ENCODE measurements around the gene PBX1. TPM values are rescaled to one million over a fixed set of nuclear protein-coding genes. Genes with fewer than 3 reads are reported as not detected.
"Not testable (repeated sequence)": the region's sequence is repeated elsewhere in the genome, so short reads cannot be mapped to it uniquely, and the experiment has no call there.

The PBX1 gene
- total and polyA plus RNA-seq, 2 experiments from 2014 or later = 9.7 to 38.8 TPM

DNA sequence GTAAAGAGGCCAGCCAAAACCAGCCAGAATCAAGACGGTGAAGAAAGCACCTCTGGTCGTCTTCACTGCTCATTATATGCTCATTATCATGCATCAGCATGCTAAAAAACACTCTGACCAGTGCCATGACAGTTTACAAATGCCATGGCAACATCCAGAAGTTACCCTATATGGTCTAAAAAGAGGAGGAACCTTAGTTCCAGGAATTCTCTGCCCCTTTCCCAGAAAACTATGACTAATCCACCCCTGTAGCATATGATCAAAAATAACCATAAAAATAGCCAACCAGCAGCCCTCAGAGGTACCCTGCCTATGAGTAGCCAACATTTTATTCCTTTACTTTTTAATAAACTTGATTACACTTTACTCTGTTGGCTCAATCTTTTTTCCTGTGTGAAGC, 34.2 kb upstream of the PBX1 start:
- DNase-seq = peak; percentile 28
- Histone ChIP-seq H3K27me3 (replicated peaks; ENCODE audit: insufficient read depth) (0 out of 2 replicates have a peak, but pooled peaks cover 3% of the 10 kb centered on the region), H3K4me3 (no peak overlapping the region), H4K20me1 (ENCODE audit: insufficient read depth) (no peaks in the 10 kb centered on the region), H3K36me3 (ENCODE audit: low read depth) (no peaks in the 10 kb centered on the region), H3F3A (ENCODE audit: insufficient read depth) (no peaks in the 10 kb centered on the region), H3K4me2 (ENCODE audit: unreplicated experiment) (no peak overlapping the region), H3K9me2 (ENCODE audit: insufficient read depth) (no peaks in the 10 kb centered on the region), H2AFZ (0 out of 2 replicates have a peak overlapping the region, but pooled peaks have one; percentile 38), H3K4me1 (ENCODE audit: insufficient read depth) (no peaks in the 10 kb centered on the region), H3K27ac (no peak overlapping the region), H3K79me2 (ENCODE audit: insufficient read depth) (no peaks in the 10 kb centered on the region), H3K9me3 (ENCODE audit: low read depth) (no peaks in the 10 kb centered on the region), H3K9ac (no peak overlapping the region)
- WGBS, 2 experiments (ENCODE audit: low coverage in 1 of 2, low lambda C conversion rate in 2 of 2, missing lambda C conversion rate in 2 of 2) = 70 to 72% methylated on average over 2 of the region's 2 CpGs
- TF ChIP-seq EZH2 (IDR thresholded peaks at IDR 0.05; ENCODE audit: insufficient read depth, poor library complexity, severe bottlenecking) = no peak
- TF ChIP-seq EZH2phosphoT487 (IDR thresholded peaks at IDR 0.05; ENCODE audit: insufficient read depth, low read depth) = no peak
- in situ Hi-C loops (cut with MboI) = no loop called here

DNA sequence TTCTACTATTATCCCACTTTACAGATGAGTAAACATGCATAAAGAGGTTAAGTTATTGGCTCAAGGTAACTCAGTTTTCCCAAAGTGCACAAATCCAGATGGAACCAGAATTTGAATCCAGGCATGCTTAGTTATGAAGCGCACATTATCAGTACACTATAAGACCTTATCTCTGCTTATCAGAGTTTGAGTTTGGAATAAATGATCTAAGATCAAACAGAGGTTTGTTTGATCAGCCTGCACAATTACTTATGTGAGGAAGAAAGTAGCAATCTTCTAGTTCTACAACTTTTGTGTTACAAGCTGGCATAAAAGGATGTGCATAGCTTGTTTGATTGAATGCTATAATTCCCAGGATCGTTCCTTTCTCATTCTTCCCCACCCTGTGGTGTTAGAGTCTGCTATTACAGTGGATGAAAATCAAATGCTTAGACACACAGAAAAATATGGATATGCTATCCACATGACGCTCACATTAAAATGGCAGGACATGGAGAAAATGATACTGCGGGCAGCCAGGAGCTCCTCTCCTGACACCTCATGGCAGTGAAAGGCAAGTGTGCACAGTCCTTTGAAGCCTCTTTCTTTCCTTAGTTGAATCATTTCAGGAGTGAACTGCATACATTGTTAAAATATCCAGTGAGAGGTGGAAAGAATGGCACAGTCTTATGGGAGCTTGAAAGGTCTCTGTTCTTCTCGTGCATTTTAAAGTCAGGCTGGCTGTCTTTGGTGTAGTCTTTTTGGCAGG, 23.9 kb upstream of the PBX1 start:
- WGBS, 2 experiments (ENCODE audit: low coverage in 1 of 2, low lambda C conversion rate in 2 of 2, missing lambda C conversion rate in 2 of 2) = 58 to 69% methylated on average over 5 of the region's 5 CpGs
- no peak for TF ChIP-seq EZH2phosphoT487 (IDR thresholded peaks at IDR 0.05; ENCODE audit: insufficient read depth, low read depth)
- TF ChIP-seq EZH2 (IDR thresholded peaks at IDR 0.05; ENCODE audit: insufficient read depth, poor library complexity, severe bottlenecking) = no peak
- H3K36me3 ChIP-seq (ENCODE audit: low read depth) = no peaks in the 10 kb centered on the region

DNA sequence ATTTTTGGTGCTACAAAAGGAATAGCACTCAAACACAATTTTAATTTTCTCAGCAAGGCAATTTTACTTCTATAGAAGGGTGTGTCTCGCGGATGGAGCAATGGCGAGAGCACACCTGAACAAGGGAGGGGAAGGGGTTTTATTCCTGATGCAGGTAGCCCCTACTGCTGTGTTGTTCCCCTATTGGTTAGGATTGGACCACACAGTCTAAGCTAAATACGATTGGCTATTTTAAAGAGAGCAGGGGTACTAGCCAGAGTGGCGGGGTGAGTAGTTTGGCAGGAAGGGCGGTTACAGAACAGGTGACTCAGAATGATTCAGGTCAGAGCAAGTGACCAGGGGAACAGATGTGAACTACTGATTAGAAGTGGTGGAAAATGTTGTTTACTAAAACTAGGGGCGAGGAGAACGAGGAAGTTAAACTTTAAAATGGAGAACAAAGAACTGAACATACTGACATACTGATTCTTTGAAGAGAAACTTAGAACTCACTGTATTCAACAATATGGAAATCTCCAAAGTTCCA, 6.5 kb upstream of the PBX1 start:
- H3K4me2 ChIP-seq (ENCODE audit: unreplicated experiment); H3K9me3 ChIP-seq (ENCODE audit: low read depth); H4K20me1 ChIP-seq (ENCODE audit: insufficient read depth); H3K9ac ChIP-seq; H2AFZ ChIP-seq; H3K27ac ChIP-seq; H3K9me2 ChIP-seq (ENCODE audit: insufficient read depth); H3K4me3 ChIP-seq; H3K79me2 ChIP-seq (ENCODE audit: insufficient read depth); H3F3A ChIP-seq (ENCODE audit: insufficient read depth); in situ Hi-C loops (cut with MboI); H3K36me3 ChIP-seq (ENCODE audit: low read depth); H3K27me3 ChIP-seq (replicated peaks; ENCODE audit: insufficient read depth); DNase-seq; H3K4me1 ChIP-seq (ENCODE audit: insufficient read depth): not testable (repeated sequence)
- WGBS, 2 experiments (ENCODE audit: low coverage in 1 of 2, low lambda C conversion rate in 2 of 2, missing lambda C conversion rate in 2 of 2) = 93 to 97% methylated on average over 8 of the region's 8 CpGs

More for the DNA sequence above, 23.9 kb upstream of the PBX1 start:
- H3K4me3 ChIP-seq = no peak overlapping the region
- in situ Hi-C loops (cut with MboI) = no loop called here
- H3F3A ChIP-seq (ENCODE audit: insufficient read depth) = no peaks in the 10 kb centered on the region
- no peak overlapping the region for H2AFZ ChIP-seq
- H3K4me2 ChIP-seq (ENCODE audit: unreplicated experiment) = no peak overlapping the region
- no peaks in the 10 kb centered on the region for H3K4me1 ChIP-seq (ENCODE audit: insufficient read depth)
- H3K9me3 ChIP-seq (ENCODE audit: low read depth) = no peaks in the 10 kb centered on the region
- DNase-seq = no peak
- H3K27me3 ChIP-seq (replicated peaks; ENCODE audit: insufficient read depth) = no peaks in the 10 kb centered on the region
- H4K20me1 ChIP-seq (ENCODE audit: insufficient read depth) = no peaks in the 10 kb centered on the region
- H3K27ac ChIP-seq = no peak overlapping the region
- no peaks in the 10 kb centered on the region for H3K79me2 ChIP-seq (ENCODE audit: insufficient read depth)
- H3K9ac ChIP-seq = no peak overlapping the region
- no peaks in the 10 kb centered on the region for H3K9me2 ChIP-seq (ENCODE audit: insufficient read depth)

DNA sequence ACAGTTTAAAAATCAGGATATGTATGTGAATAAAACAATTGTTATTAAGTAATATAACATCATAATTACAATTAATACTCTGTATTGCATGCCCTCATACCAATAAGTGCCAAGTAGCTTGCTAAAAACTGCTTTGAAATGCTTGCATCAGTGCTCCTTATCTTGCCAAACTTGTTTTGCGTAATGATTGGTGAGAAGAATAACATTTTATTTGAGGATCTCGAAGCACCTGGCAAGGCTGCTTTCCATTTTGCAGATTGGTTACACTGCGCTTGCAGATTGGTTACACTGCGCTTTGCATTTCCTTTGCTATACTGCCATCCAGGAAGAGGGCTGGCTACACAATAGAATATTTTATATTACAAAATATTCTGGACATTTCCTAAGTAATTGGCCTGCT, 1.7 kb upstream of the PBX1 start:
- Histone ChIP-seq H3F3A (ENCODE audit: insufficient read depth) (peaks cover 14% of the 10 kb centered on the region), H3K27ac (no peak overlapping the region), H3K9me3 (ENCODE audit: low read depth) (no peaks in the 10 kb centered on the region), H3K79me2 (ENCODE audit: insufficient read depth) (peaks cover 28% of the 10 kb centered on the region), H3K4me2 (ENCODE audit: unreplicated experiment) (no peak overlapping the region), H4K20me1 (ENCODE audit: insufficient read depth) (no peaks in the 10 kb centered on the region), H3K4me1 (ENCODE audit: insufficient read depth) (no peaks in the 10 kb centered on the region), H2AFZ (peak overlapping the region; percentile 91), H3K4me3 (no peak overlapping the region), H3K36me3 (ENCODE audit: low read depth) (no peaks in the 10 kb centered on the region), H3K27me3 (replicated peaks; ENCODE audit: insufficient read depth) (no peaks in the 10 kb centered on the region), H3K9ac (no peak overlapping the region), H3K9me2 (ENCODE audit: insufficient read depth) (no peaks in the 10 kb centered on the region)
- DNase-seq = no peak
- in situ Hi-C loops (cut with MboI) = no loop called here
- no peak for TF ChIP-seq EZH2phosphoT487 (IDR thresholded peaks at IDR 0.05; ENCODE audit: insufficient read depth, low read depth)
- no peak for TF ChIP-seq EZH2 (IDR thresholded peaks at IDR 0.05; ENCODE audit: insufficient read depth, poor library complexity, severe bottlenecking)
- 92 to 96% methylated on average over 4 of the region's 4 CpGs for WGBS, 2 experiments (ENCODE audit: low coverage in 1 of 2, low lambda C conversion rate in 2 of 2, missing lambda C conversion rate in 2 of 2)
